NB4 (cell line): ENCODE data around the gene CTXND1.

Source experiments
- DNase-seq: peaks from one replicate; pipeline ENCODE4 v3.0.0; 2010; ENCODE audit warnings: low read depth
- H3K4me3 ChIP-seq: one replicate; pipeline ENCODE4 v1.5.1; 2011; ENCODE audit warnings: mild to moderate bottlenecking, low read depth, low read length, moderate library complexity
- MYC ChIP-seq: IDR thresholded peaks from 2 replicates; pipeline ENCODE4 v1.6.1; 2011; ENCODE audit warnings: low read depth, low read length
- POLR2A ChIP-seq: IDR thresholded peaks from 2 replicates; pipeline ENCODE4 v1.6.1; 2011; ENCODE audit warnings: mild to moderate bottlenecking; ENCODE audit not compliant: insufficient read length; ENCODE audit errors: extremely low read depth
- TF ChIP-seq, protein P1 (sequence below): IDR thresholded peaks from one replicate; pipeline ENCODE4 v1.5.1; 2012; ENCODE audit warnings: low read depth, low read length
- TF ChIP-seq, protein P2 (sequence below): IDR thresholded peaks from 2 replicates; pipeline ENCODE4 v1.6.1; 2011; ENCODE audit warnings: low read depth, low read length

Gene CTXND1

GRCh38 chr15:80185152-80185551, 66.9 kb downstream of the CTXND1 start:
- H3K4me3 ChIP-seq = no peak overlapping the region
- no peak for DNase-seq
- no peak for TF ChIP-seq MYC
- TF ChIP-seq, protein P1, sequence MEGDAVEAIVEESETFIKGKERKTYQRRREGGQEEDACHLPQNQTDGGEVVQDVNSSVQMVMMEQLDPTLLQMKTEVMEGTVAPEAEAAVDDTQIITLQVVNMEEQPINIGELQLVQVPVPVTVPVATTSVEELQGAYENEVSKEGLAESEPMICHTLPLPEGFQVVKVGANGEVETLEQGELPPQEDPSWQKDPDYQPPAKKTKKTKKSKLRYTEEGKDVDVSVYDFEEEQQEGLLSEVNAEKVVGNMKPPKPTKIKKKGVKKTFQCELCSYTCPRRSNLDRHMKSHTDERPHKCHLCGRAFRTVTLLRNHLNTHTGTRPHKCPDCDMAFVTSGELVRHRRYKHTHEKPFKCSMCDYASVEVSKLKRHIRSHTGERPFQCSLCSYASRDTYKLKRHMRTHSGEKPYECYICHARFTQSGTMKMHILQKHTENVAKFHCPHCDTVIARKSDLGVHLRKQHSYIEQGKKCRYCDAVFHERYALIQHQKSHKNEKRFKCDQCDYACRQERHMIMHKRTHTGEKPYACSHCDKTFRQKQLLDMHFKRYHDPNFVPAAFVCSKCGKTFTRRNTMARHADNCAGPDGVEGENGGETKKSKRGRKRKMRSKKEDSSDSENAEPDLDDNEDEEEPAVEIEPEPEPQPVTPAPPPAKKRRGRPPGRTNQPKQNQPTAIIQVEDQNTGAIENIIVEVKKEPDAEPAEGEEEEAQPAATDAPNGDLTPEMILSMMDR = no peak
- TF ChIP-seq, protein P2, sequence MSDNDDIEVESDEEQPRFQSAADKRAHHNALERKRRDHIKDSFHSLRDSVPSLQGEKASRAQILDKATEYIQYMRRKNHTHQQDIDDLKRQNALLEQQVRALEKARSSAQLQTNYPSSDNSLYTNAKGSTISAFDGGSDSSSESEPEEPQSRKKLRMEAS = no peak

DNA sequence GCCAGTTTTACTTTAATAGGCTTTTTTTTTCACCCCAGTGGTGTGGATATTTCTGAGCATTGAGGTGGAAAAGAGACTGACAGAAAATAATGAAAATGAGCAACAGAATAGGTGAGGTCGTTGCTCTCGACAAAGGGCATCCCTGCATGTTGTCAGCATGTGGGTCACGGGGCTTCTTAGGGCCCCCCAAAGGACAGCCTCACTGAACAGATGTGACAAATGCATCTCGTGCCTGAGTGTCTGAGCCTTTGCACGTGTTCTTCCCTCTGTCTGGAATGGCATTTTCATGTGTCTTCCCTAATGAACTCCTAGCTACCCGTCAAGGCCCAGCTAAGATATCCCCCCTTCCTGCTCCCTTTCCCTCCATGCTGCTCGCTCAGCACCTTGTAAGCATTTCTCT, 67.5 kb downstream of the CTXND1 start:
- DNase-seq = no peak
- TF ChIP-seq, protein P2 = no peak
- TF ChIP-seq MYC (no peak), POLR2A (no peak)
- TF ChIP-seq, protein P1 = no peak
- no peak overlapping the region for H3K4me3 ChIP-seq

DNA sequence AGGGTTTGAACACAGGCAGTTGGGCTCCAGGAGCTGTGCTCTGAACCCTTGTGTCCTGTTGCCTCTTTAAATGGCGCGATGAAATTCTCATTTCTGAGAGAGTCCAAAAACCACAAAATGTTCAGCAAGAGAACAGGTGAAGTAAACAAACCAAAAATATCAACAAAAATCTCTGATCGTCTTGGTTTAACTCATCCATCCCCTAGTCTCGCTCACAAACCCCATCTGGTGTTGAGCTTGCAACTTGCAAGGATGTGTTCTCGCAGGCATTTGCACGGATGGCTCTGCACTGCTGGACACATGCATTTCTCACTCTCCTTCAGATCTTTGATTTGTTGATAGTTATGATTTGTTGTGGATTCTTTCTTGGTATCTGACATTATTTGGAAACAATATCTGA, 68.1 kb downstream of the CTXND1 start:
- no peak for TF ChIP-seq MYC
- H3K4me3 ChIP-seq = no peak overlapping the region
- no peak for DNase-seq

DNA sequence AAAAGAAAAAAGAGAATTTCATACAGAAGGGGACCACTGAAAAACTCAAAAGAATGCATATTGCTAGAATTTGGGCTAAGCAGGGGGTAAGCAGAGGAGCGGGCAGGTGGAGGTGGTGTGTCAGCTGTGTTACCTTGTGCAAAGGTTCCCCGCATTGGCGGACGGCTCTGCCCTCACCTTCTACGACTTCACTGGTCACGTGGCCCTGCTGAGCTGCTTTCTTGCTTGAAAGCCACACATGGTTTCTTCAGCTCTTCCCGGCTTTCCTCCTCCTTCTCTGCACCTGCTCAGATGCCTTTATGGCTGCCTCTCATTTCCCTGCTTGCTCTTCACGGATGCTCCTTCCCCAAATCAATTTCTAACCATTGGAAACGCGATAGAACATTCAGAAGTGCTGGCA, 68.7 kb downstream of the CTXND1 start:
- DNase-seq = no peak
- no peak overlapping the region for H3K4me3 ChIP-seq
- TF ChIP-seq, protein P2 = no peak
- TF ChIP-seq, protein P1 = no peak
- no peak for TF ChIP-seq MYC
- TF ChIP-seq POLR2A = no peak

DNA sequence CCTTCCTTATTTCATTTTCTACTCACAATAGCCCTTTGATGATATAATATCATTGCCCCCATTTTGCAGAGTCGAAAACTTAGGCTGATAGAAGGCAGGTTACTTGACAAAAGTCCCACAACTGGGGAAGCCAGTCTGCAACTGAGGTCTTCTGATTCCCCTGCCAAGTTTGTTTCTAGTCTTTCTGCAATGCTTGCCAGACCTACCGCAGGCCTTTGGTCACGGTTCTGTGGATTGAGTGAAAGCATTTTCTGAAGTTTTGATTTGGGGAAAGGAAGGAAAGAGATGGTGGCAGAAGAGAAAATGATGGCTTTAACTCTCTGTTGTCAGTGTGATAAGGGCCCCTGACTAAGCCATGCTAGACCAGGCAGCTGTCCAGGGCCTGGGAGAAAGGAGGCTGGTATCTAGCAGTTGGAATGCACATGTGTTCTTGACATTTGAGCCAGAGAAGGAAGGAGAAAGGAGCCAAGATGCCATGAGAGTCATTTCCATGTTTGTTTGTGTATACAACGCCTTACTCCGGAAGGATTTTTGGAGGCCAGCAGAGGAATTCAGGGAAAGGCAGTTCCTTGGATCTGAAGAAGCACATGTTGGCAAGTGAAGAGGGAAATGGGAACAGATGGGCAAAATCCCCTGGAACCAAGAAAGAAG, 69.3 kb downstream of the CTXND1 start:
- no peak for DNase-seq
- TF ChIP-seq POLR2A (no peak), MYC (no peak)
- TF ChIP-seq, protein P2 = no peak
- TF ChIP-seq, protein P1 = no peak
- H3K4me3 ChIP-seq = no peak overlapping the region

DNA sequence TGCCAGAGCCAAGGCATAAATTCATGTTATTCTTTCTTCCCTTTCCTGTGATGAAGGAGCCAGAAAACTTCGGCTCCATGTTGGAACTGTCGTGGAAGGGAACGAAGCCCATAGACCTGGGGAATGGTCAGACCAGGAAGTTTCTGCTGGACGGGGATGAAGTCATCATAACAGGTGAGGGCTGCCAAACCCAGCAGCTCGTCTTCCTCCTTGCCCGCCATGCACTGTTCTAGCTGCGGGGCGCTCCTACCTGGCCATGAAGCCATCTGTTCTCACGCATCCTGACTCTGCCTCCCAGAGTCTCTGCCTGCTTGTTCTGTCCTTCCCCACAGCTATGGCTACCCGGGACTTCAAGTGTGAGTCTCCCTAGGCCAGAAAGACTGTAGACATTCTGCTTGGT, 71.0 kb downstream of the CTXND1 start:
- TF ChIP-seq, protein P1 = no peak
- no peak overlapping the region for H3K4me3 ChIP-seq
- no peak for DNase-seq
